NCI-H446 treated with DMSO at 0.1 percent for 48 hours (cell line): Measurements from ENCODE around the gene INO80C.
"Not testable (repeated sequence)": the region's sequence is repeated elsewhere in the genome, so short reads cannot be mapped to it uniquely, and the experiment has no call there.

ENCODE experiments used
- DNase-seq: peaks from one replicate; lab custom pipeline; 2025; lab: John Stamatoyannopoulos, UW

INO80C gene

DNA sequence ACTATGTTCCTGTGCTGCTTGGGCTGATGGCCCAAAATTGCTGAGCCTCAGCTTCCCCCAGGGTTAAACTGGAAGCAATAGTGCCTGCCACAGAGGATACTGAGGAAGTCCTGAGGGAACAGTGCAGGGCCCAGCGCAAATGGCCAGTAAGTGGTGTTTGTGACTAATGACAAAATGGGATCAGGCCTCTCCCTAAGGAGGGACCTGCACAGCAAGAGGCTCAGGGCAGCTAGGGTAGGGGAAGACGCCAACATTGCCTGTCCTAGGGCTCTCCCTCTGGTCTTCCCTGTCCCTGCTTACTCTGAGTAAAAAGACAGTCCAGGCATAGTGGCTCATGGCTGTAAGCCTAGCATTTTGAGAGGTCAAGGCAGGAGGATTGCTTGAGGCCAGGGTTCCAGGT is 37.8 kb downstream of the INO80C start:
- DNase-seq = no peak

DNA sequence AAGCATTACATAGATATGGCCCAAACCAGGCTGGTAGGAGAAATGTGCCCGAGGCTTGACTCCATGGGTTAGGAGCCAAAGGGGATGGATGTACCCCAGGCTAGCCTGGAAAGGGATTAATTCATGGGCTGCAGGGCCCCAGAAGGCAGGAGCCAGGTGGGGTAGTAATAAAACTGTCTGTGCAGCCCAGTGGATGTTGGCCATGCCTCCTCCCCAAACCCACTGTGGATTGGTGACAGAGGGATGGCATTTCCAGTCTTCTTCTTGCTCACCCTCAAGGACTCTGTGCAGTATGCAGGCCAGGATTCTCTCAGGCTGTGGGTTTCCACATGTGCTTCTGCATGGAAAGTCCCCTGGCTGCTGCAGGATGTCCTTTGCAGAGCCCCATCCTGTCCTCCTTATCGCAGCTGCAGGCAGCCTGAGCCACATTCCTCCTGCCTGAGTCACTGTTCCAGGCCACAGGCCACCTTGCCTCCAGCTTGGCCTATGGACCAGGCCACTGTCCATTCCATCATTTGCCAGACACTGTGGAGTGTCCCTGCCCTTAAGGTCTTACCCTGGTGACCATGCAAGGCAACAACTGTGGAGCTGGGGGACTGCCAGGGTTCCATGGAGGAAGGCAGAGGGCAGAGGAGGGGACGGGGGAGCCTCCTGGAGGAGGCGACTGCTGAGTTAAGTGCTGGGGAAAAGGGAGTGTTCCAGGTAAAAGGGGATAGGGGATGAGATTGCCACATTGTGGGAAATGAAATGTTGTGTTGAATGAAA is 38.9 kb downstream of the INO80C start:
- no peak for DNase-seq

DNA sequence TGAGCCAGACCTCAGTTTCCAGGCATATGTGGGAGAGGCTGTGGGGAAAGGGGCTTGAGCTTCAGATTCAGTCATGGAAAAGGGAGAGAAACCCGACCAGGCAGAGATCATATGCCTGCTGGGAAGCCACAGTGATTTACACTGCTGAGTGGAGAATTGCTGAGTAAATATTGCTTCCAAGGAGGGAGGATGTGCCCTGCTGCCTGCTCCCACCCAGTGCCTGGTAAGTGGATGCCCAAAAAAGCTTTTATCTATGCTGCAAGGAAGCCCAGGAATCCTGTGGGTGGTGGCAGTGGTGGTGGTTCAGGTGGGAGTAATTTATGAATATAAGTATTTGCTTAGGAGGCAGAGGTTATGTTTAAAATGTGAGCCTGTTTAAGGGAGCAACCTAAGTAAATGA is 39.5 kb downstream of the INO80C start:
- no peak for DNase-seq

DNA sequence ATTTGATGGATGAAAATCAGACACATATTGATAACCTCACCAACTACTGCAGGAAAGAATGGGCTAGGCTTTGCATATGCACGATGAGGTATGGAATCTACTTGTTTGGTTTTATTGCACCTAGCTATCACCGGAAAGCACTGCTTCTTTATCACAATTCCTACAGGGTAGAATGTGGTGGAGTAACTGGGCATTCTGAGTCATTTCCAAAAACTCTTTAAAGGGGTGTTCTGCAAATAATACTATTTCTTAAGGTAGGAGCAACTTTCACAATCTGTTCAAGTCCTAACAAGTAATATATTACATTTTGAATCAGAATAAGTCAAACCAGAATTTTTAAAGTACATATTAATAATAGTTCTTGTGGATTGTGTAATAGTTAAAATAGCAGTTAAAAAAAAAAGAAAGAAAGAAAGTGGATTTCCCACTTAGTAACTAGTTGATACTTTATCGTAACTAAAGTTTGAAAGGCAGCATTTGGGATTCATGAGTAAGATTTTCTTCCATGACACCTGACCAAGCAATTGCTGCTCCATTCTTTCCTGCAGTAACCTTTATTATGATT is 40.5 kb downstream of the INO80C start:
- DNase-seq = no peak

DNA sequence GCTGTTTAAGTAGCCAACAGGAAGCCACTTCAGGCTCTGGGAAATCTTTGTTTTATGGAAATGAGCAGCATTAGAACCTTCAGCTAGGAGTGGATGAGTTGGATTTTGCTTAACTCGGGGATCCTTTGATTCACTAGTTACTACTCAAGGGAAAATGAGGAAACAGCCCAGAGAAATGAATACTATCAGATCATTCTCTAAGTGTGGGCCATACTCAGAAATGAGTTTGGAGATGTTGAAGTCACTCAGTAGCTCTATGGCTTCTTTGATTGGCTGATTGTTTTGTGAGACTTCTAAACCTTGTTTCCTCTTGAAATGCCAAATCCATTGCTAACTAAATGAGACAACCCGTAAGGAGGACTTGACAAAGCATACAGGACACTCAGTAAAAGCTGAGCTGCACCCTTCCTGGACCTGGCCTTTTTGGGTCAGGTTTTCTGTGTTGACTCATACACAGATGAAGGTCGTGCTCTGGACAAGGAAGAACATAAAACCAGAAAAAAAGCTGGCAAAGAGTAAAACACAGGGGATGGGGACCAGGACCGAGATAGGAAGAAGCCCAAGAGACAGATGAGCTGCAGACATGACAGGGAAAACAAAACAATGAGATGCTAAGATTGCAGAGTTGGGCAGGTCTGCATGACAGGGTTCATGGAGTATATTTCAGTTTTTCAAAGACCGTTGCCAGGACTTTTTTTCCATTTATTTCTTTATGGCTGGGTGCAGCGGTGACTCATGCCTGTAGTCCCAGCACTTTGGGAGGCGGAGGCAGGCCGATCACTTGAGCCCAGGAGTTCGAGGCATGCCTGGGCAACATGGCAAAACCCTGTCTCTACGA is 41.6 kb downstream of the INO80C start:
- no peak for DNase-seq

DNA sequence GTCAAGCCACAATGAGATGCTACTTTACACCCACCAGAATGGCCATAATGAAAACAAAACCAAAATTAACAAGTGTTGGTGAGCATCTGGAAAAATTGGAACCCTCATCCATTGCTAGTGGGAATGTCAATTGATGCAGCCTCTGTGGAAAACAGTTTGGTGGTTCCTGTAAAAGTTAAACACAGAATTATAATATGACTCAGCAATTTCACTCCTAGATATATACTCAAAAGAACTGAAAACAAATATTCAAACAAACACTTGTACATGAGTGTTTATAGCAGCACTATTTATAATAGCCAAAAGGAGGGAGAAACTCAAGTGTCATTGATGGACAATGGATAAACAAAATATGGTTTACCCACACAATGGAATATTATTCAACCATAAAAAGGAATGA is 43.0 kb downstream of the INO80C start:
- no peak for DNase-seq

DNA sequence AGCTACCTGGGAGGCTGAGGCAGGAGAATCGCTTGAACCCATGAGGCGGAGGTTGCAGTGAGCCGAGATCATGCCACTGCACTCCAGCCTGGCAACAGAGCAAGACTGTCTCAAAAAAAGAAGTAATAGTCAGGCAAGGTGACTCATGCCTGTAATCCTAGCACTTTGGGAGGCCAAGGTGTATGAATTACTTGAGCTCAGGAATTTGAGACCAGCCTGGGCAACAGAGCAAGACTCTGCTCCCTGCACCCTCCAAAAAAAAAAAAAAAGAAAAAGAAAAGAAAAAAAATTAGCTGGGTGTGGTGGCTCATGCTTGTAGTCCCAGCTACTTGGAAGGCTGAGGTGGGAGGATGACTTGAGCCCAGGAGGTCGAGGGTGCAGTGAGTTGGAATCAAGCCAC is 44.7 kb downstream of the INO80C start:
- not testable (repeated sequence) for DNase-seq

DNA sequence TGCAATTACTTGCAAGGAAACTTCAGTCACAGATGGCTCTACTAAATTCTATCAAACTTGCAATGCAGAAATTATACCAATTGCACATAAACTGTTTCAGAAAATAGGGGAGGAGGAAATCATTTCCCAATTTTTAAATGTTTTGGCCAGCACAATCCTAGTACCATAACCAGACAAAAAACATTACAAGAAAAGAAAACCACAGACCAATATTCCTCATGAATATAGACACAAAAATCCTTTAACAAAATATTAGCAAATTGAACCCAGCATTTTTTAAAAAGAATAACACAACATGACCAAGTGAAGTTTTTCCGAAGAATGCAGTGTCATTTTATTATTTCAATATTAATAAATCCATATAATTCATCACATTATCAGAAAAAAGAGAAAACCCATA is 45.8 kb downstream of the INO80C start:
- no peak for DNase-seq

DNA sequence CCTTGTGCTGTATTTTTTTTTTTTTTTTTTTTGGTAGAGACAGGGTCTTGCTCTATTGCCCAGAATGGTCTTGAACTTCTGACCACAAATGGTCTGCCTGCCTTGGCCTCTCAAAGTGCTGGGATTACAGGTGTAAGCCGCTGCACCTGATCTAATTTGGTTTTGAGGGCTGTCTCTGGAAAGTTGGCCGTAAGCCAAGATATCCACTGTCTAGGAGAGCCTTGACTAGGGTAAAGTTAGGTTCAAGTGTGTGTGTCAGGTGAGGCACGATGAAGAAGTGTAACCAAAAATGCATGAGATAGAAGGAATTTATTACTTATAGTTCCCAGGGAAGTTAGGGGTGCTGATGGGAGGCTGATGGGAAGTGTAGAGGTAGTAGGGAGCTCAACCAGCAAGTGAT is 46.7 kb downstream of the INO80C start:
- no peak for DNase-seq

DNA sequence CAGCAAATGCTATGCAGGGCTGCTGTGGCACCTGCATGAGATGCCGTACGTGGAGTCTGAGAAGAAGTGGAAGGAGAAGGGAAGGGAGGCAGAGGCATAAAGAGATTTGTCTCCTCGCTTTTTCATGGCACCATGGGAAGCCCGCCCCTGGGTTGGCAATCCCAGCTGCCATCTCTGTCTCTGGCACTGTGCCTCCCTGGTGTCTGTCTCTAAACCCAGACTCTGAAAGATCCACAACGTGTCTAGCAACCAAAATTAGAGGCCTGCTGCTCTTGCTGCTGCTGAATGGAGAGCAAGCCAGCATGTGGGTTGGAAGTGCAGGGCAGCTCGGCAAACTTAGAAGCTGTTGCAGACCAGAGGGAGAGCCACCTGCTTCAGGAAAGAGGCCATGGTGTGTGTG is 53.1 kb downstream of the INO80C start:
- DNase-seq = no peak

DNA sequence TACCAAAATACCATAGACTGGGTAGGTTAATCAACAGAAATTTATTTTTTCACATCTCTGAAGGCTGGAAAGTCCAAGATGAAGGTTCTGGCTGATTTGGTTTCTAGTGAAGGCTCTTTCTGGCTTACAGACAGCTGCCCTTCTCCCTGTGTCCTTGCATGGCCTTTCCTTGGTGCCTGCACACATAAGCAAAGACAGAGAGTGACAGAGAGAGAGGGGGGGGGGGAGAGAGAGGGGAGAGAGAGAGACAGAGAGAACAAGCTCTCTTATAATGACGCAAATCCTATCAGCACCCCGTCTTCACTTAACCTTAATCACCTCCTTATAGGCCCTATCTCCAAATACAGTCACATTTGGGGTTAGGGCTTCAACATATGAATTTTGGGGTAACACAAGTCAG is 53.9 kb downstream of the INO80C start:
- DNase-seq = no peak

DNA sequence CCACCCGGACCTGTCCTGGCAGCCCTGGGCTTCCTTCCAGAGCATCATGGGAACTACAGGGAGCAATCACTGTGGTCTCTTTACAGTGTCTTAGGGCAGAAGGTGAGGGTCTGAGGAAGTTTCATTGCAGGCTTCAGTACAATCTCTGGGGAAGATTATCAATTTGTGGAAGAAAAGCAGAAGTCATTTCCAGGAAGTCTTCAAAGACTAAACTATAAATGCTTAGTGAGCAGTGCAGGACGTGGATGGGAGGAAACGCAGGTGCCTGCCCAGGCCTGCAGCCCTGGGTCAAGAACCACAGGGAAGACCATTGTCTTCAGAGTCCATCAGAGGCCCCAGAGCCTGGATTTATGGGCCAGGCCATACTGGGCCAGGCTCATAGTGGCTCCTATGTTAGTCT is 54.3 kb downstream of the INO80C start:
- no peak for DNase-seq

DNA sequence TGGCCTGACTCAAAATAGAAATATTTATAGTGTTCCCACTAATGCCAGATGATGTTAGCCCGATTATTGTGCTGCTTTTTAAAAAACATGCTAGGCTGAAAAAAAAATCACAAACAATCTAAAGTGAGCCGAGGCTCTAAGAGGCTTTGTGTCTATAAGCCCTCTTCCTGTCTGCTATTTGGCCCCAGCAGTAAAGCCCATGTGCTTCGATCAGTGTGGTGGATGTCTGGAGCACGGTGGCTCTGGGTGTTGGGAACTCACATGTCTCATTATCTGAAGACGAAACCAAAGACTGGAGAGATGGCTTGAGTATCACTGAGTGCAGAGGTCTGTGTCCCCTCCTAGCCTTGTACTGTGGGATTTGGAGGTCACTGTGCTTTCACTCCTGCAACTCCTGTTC is 55.1 kb downstream of the INO80C start:
- DNase-seq = no peak

DNA sequence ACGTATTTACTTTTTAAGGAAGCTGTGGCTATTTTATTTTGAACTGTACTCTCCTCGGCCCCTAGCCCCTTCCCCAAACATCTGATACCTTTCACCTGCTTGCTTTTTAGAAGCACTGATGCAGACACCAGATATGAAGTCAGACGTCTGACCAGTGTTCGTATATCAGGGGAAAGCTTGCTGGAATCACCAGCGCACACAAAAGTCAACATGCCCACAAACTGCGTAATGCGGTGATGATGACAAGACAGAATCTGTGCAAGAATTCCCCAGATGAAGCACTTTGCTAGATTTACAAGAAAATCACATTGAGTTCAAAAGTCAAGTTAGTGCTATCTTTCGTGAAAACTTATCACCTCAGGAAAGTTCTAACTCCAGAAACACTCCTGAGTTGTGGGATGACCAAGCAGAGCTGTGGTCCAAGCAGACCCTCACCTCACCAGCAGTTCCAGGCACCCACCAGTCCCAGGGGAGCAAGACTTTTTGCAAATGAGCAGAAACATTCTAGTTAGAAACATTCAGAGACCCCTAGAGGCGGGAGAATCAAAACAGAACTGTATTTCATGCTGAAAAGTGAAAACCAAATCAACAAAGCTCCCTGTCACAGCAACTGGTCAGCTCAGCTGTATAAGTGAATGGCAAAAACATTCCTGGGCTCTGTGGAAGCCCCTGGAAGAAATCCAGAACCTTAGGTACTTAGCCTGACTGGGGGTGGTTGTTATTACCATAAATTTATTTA is 55.7 kb downstream of the INO80C start:
- no peak for DNase-seq

DNA sequence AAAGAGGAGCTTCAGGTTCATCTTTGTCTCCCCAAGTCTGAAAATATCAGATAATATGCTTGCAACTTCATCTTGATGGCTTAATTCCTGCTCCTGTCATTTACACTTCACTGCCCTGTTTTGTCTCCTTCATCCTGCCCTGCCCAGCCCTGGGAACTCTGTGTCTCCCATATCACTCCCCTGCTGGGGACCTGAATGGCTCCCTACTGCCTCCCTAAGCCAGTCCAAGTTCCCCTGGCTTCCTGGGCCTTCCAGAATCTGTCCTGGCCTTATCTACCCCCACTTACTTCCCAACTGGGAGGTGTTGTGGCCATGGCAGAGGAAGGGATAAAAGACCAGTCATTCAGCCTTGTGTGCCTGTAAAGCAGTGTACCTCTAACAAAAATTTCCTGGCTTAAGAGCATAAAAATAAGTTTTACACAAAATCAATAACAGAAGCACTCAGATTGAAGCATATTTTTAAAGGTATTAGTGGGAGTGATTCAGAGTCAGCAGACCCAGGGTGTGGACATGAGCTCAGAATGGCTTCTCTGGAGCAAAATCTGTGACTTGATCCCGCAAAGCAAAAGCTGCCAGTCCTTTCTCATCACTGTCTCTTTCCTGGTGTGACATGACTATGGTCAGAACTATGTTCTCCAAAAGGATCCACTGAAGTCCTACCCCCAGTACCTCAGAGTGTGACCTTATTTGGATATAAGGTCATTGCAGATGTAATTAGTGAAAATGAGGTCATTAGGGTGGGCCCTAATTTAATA is 59.1 kb downstream of the INO80C start:
- no peak for DNase-seq

DNA sequence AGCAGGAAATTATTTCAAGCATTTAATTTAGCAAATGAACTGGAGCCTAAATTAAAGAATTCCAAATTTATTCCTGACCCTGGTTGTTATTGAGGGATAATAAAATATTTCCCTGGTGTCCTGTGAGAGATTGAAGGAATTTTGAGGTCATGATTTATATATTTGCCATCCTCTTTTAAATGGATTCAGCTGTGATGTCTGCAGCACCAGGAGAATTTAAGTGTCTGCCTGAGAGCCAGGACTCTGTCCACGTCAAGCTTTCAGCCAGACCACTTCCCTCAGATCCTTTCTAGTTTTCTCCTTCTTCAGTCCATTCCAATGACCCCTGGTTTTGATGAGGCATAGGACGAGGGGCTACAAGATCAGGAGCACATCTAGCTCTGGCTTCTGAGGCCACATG is 59.9 kb downstream of the INO80C start:
- no peak for DNase-seq

DNA sequence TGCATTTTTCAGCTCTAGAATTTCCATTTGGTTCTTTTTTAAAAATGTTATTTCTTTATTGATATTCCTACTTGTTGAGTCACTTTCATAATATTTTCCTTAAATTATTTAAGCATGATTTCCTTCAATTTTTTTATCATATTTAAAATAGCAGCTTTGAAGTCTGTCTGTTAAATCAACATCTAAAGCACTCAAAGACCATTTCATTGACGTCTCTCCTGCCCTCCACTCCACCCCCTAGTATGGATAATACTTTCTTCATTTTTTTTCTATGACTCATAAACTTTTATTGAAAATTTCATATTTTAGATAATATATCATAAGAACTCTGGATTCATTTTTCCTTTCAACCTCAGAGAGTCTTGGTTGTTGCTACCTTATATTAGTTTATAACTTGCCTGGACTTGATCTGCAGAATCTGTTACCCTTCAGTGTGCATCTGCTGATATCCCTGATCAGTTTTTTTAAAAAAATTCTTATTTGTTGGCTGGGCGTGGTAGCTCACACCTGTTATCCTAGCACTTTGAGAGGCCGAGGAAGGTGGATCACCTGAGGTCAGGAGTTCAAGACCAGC is 61.6 kb downstream of the INO80C start:
- no peak for DNase-seq

DNA sequence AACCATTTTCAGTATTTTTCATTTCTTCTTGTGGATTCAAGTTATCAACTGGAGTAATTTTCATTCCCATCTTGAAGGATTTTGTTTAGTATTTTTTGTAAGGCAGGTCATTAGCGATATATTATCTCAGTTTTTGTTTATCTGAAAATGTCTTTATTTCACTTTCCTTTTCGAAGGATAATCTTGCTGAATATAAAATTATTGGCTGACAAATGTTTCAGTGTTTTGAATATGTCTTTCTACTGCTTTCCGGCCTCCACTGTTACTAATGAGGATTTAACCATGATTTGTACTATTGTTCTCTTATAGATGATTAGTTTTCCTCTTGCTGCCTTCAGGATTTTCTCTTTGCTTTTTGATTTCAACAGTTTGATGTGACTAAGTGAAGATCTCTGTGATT is 62.4 kb downstream of the INO80C start:
- no peak for DNase-seq

DNA sequence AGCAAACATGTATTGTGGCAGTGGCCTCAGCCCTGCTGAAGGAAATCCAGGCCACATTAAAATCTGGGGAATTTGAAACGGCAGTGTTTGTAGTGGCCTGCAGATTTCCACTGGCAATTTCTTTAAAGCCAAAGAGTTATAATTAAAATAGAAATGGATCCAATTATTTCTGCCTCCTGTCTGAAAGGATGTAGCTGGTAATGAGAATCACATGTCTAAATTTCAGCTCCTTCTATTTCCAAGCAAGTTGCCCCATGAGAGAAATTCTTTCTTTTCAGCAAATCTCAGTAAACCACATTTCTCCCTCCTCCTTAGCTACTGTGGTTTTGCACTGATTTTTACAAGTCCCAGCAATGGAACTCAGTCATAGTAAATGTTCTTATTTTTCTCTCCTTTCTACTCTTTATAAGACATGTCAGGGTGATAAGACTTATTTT is 65.2 kb downstream of the INO80C start:
- DNase-seq = no peak

DNA sequence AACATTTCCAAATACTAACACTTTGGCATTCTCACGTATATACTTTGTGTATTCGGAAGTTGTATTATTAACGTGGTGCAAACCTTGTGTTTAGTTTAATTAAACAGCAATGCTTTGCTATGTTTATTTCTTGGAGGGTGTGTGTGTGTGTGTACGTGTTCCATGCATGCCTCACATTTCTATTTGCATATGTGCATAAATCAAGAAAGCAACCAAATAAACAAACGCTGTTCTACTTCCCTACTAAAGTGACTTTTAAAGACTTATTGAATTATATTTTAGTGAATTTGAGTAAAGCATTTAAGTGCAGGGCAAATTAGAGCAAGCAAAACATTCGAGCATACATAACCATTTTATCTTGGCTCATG is 66.4 kb downstream of the INO80C start:
- no peak for DNase-seq

DNA sequence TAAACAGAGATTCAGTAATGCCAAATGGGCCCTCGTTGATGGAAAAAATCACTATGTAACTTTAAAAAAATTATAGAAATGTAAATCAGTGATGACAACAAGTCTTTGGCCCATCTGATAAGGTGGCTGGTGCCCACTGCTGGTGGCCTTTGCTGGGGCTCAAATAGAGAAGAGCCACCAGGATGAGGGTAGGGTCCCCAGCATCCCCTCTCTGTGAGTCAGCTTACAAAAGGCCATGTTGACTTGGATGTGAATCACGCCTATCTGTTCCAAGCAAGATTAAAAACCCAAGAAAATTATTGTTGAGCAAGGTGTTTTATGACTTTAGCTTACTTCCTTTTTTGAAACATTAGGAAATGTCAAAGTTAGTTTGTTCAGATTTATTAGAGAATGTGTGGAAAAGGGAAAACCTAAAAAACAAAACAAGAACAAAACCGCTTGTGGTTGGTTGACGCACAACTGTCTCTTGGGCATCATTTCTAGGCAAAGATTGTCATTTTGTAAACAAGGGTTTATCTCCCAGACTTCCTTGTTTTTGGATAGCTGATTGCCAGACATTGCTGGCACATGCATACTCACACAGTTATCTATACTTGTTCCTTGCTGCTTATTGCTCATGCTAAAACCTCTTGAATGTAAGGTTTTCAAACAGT is 66.9 kb downstream of the INO80C start:
- no peak for DNase-seq
